Astrocyte (in vitro differentiated cells and primary cell): Measurements from ENCODE around the gene DENND2A. TPM values are rescaled to one million over a fixed set of nuclear protein-coding genes. Genes with fewer than 3 reads are reported as not detected.

Source experiments
- DNase-seq: peaks from one replicate; pipeline ENCODE4 v3.0.0-alpha.2; 2010; ENCODE audit warnings: low read depth
- FAIRE-seq: peaks from 2 replicates; lab custom pipeline; 2011; peaks lifted over from hg19 to GRCh38; lab: Jason Lieb, UNC
- H2AFZ ChIP-seq: 2 replicates; pipeline ENCODE4 v1.6.0; 2012; ENCODE audit warnings: low read depth, low read length, inconsistent platforms
- H3K27ac ChIP-seq: 2 replicates; pipeline ENCODE4 v1.5.1; 2011; ENCODE audit warnings: low read depth, low read length, inconsistent platforms
- H3K27me3 ChIP-seq: 2 replicates; pipeline ENCODE4 v1.6.0; 2011; ENCODE audit warnings: low read length, inconsistent platforms; ENCODE audit not compliant: insufficient read depth
- H3K36me3 ChIP-seq: 2 replicates; pipeline ENCODE4 v1.5.1; 2011; ENCODE audit warnings: low read length, inconsistent platforms; ENCODE audit not compliant: insufficient read depth
- H3K4me1 ChIP-seq: 2 replicates; pipeline ENCODE4 v1.5.1; 2011; ENCODE audit warnings: low read length, inconsistent platforms; ENCODE audit not compliant: insufficient read depth
- H3K4me2 ChIP-seq: 2 replicates; pipeline ENCODE4 v1.6.0; 2012; ENCODE audit warnings: low read length, inconsistent platforms
- H3K4me3 ChIP-seq: 2 replicates; pipeline ENCODE4 v1.5.1; 2011; ENCODE audit warnings: low read depth, mild to moderate bottlenecking, low read length, inconsistent platforms; ENCODE audit not compliant: insufficient read depth
- H3K79me2 ChIP-seq: 2 replicates; pipeline ENCODE4 v1.6.0; 2012; ENCODE audit warnings: mild to moderate bottlenecking, low read length, inconsistent platforms; ENCODE audit not compliant: insufficient read depth
- H3K9ac ChIP-seq: 2 replicates; pipeline ENCODE4 v1.6.0; 2012; ENCODE audit warnings: mild to moderate bottlenecking, low read length, inconsistent platforms
- H3K9me3 ChIP-seq: 2 replicates; pipeline ENCODE4 v1.5.1; 2012; ENCODE audit warnings: low read depth, mild to moderate bottlenecking, low read length, inconsistent platforms; ENCODE audit not compliant: insufficient read depth
- H4K20me1 ChIP-seq: 2 replicates; pipeline ENCODE4 v1.6.0; 2012; ENCODE audit warnings: low read length, inconsistent platforms; ENCODE audit not compliant: insufficient read depth
- H3K27ac Mint-ChIP-seq: one replicate; pipeline ENCODE4 v1.8.0; 2021; ENCODE audit warnings: mild to moderate bottlenecking, mixed read lengths; ENCODE audit not compliant: unreplicated experiment
- H3K27me3 Mint-ChIP-seq: one replicate; pipeline ENCODE4 v1.8.0; 2021; ENCODE audit warnings: low read depth, mixed read lengths; ENCODE audit not compliant: unreplicated experiment
- H3K36me3 Mint-ChIP-seq: one replicate; pipeline ENCODE4 v1.8.0; 2021; ENCODE audit warnings: low read depth, mixed read lengths; ENCODE audit not compliant: unreplicated experiment
- H3K4me1 Mint-ChIP-seq: one replicate; pipeline ENCODE4 v1.8.0; 2021; ENCODE audit warnings: low read depth, mixed read lengths; ENCODE audit not compliant: unreplicated experiment
- H3K4me3 Mint-ChIP-seq: one replicate; pipeline ENCODE4 v1.8.0; 2021; ENCODE audit warnings: mild to moderate bottlenecking, moderate library complexity, mixed read lengths; ENCODE audit not compliant: unreplicated experiment
- H3K9me3 Mint-ChIP-seq: one replicate; pipeline ENCODE4 v1.8.0; 2021; ENCODE audit warnings: mild to moderate bottlenecking, mixed read lengths; ENCODE audit not compliant: unreplicated experiment
- EZH2 ChIP-seq: IDR thresholded peaks from 2 replicates; pipeline ENCODE4 v1.6.1; 2012; ENCODE audit warnings: mild to moderate bottlenecking, low read length, inconsistent platforms; ENCODE audit not compliant: insufficient read depth
- total RNA-seq: library from RNA; stranded (reverse); gene quantifications from 2 replicates; pipeline ENCODE4 v1.2.1, GENCODE V29; 2021
- TF ChIP-seq, protein P1 (sequence below): IDR thresholded peaks from 2 replicates; pipeline ENCODE4 v1.5.1; 2011; ENCODE audit warnings: low read depth, mild to moderate bottlenecking, inconsistent platforms, low read length, moderate library complexity; ENCODE audit not compliant: insufficient read depth

DENND2A gene
- total RNA-seq, 1 donor from 2014 or later = 42.1 TPM

DNA sequence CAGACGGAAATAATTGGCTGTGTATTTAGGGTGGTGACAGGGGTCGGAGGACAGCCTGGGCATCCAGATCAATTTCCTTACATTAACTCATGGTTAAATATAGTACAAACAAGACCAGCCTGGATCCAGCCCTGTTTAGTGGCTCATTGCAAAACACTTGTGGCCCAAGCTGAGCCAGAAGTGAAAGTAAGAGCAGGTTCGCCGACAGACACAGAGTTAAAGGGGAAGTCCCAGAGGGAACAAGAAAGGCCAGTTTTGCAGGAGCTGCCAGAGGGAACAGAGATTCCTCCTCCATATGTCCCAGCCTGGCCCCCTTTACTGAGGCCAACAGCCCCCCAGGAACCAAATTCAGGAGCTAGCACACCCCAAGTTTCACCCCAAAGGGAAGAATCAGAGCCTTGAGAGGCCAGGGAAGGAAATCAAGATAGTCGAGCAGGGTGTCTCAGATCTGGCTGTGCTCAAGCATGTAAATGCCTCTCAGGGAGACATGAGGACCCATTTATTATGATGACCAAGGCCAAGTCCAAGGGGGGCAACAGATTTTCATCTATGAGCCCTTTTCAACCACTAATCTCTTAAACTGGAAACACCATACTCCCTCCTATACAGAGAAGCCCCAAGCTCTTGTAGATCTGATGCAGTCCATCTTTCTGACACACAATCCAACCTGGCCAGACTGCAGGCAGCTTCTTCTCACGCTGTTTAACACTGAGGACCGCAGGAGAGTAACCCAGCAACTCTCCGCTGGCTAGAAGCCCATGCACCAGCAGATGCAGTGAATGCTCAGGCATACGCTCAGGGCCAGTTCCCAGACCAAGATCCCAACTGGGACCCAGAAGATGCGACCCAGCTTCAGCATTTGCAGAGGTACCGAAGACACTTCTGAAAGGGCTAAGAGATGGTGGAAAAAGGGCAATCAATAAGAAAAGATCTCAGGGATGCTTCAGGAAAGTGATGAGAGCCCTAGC, 16.2 kb upstream of the DENND2A start:
- no peaks in the 10 kb centered on the region for H3K4me1 ChIP-seq
- peaks cover 4% of the 10 kb centered on the region for H3K27me3 ChIP-seq
- FAIRE-seq = no peak
- no peaks in the 10 kb centered on the region for H3K9me3 ChIP-seq
- no peak overlapping the region for H3K4me3 Mint-ChIP-seq
- no peaks in the 10 kb centered on the region for H3K79me2 ChIP-seq
- peaks cover 1% of the 10 kb centered on the region for H3K9me3 Mint-ChIP-seq
- peaks cover 15% of the 10 kb centered on the region for H3K27me3 Mint-ChIP-seq
- no peaks in the 10 kb centered on the region for H3K36me3 ChIP-seq
- H3K4me1 Mint-ChIP-seq = peaks cover 17% of the 10 kb centered on the region
- H3K9ac ChIP-seq = no peak overlapping the region
- peak overlapping the region; percentile 28 for H2AFZ ChIP-seq
- no peak overlapping the region for H3K27ac Mint-ChIP-seq
- H3K27ac ChIP-seq = no peak overlapping the region
- peak overlapping the region; percentile 55 for H3K4me2 ChIP-seq
- peak; percentile 10 for DNase-seq
- no peaks in the 10 kb centered on the region for H3K36me3 Mint-ChIP-seq
- H3K4me3 ChIP-seq = no peak overlapping the region
- TF ChIP-seq, protein P1, sequence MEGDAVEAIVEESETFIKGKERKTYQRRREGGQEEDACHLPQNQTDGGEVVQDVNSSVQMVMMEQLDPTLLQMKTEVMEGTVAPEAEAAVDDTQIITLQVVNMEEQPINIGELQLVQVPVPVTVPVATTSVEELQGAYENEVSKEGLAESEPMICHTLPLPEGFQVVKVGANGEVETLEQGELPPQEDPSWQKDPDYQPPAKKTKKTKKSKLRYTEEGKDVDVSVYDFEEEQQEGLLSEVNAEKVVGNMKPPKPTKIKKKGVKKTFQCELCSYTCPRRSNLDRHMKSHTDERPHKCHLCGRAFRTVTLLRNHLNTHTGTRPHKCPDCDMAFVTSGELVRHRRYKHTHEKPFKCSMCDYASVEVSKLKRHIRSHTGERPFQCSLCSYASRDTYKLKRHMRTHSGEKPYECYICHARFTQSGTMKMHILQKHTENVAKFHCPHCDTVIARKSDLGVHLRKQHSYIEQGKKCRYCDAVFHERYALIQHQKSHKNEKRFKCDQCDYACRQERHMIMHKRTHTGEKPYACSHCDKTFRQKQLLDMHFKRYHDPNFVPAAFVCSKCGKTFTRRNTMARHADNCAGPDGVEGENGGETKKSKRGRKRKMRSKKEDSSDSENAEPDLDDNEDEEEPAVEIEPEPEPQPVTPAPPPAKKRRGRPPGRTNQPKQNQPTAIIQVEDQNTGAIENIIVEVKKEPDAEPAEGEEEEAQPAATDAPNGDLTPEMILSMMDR = no peak
- no peak for TF ChIP-seq EZH2
- no peaks in the 10 kb centered on the region for H4K20me1 ChIP-seq

DNA sequence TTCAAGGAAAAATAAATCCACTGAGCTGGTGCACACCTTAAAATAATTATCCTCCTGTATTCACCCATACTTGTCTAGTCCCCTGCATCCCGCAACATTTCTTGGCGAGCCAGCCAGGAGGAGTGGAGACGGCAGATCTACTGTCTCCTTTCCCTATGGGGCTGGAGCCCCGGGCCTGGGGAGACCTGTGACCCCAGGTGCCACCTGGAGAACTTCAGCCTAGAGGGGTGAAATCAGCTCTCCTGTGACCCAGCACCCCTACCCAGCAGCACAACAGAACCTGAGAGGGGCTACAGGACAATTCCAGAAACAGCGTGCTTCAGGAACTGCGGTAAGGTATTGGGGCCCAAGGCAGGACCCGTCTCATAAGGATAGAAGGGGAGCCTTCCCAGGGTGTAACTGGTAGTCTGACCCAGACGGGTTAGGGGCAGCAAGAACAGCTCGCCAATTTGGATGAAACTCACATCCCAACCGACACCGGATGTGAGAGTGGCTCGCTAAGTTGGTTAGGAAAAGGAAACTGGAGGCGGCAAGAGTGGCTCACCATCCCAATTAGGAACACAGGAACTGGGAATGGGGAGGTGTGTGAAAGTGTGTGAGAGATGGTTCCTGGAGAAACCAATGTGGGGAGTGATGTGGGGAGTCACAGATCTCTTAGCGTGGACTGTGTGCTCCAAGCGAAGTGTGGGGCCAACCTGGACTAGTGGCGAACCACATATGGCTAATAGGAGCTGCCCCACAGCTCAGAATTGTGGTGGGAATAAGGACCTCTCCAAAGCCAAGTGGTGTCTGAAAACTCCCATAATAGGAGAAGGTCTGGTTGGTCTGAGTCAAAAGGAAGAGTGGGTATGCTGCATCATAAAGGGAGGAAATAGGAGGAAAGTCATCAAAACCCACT, 15.1 kb upstream of the DENND2A start:
- H4K20me1 ChIP-seq = no peaks in the 10 kb centered on the region
- Mint-ChIP-seq H3K4me3 (no peak overlapping the region), H3K9me3 (peaks cover 1% of the 10 kb centered on the region), H3K36me3 (no peaks in the 10 kb centered on the region), H3K27ac (no peak overlapping the region), H3K4me1 (peaks cover 18% of the 10 kb centered on the region), H3K27me3 (peaks cover 13% of the 10 kb centered on the region)
- H3K79me2 ChIP-seq = no peaks in the 10 kb centered on the region
- no peaks in the 10 kb centered on the region for H3K4me1 ChIP-seq
- no peak for DNase-seq
- no peak overlapping the region for H3K27ac ChIP-seq
- no peaks in the 10 kb centered on the region for H3K36me3 ChIP-seq
- peak overlapping the region; percentile 55 for H3K4me2 ChIP-seq
- H3K27me3 ChIP-seq = peaks cover 4% of the 10 kb centered on the region
- no peaks in the 10 kb centered on the region for H3K9me3 ChIP-seq
- no peak for TF ChIP-seq EZH2
- TF ChIP-seq, protein P1 = no peak
- H3K4me3 ChIP-seq = no peak overlapping the region
- no peak overlapping the region for H3K9ac ChIP-seq
- FAIRE-seq = no peak
- no peak overlapping the region for H2AFZ ChIP-seq
